Large intestine (tissue), 3 donors: ENCODE results near the gene ZSCAN12. TPM values are rescaled to one million over a fixed set of nuclear protein-coding genes. Genes with fewer than 3 reads are reported as not detected.

ENCODE experiments used
- DNase-seq, 2 donors: peaks; one replicate each; pipeline versions ENCODE4 v3.0.0 to v3.0.0-alpha.2; 2013
- H3K27ac ChIP-seq: one replicate; pipeline ENCODE4 v1.5.1; 2013; ENCODE audit warnings: low read length
- H3K27me3 ChIP-seq: 2 replicates; pipeline ENCODE4 v1.6.1; 2013; ENCODE audit warnings: low read length; ENCODE audit not compliant: control insufficient read depth, insufficient read depth
- H3K36me3 ChIP-seq: 2 replicates; pipeline ENCODE4 v1.6.1; 2013; ENCODE audit warnings: low read length; ENCODE audit not compliant: control insufficient read depth, insufficient read depth
- H3K4me1 ChIP-seq: one replicate; pipeline ENCODE4 v1.6.1; 2013; ENCODE audit warnings: low read length; ENCODE audit not compliant: control insufficient read depth, insufficient read depth
- H3K4me3 ChIP-seq: one replicate; pipeline ENCODE4 v1.5.1; 2013; ENCODE audit warnings: low read length
- H3K9me3 ChIP-seq: one replicate; pipeline ENCODE4 v1.6.1; 2013; ENCODE audit warnings: mild to moderate bottlenecking, low read depth, low read length, moderate library complexity; ENCODE audit not compliant: control insufficient read depth
- WGBS: methylation state at CpG from one replicate; pipeline ENCODE4 v1.1.5; 2013; ENCODE audit warnings: low lambda C conversion rate; ENCODE audit not compliant: insufficient coverage; 5-methylcytosine and 5-hydroxymethylcytosine counted together
- polyA plus RNA-seq: library from polyadenylated mRNA; unstranded; fragments of 120-200 nt; gene quantifications from one replicate; pipeline ENCODE4 v1.2.1, GENCODE V29; 2013

ZSCAN12 gene
- polyA plus RNA-seq, 1 donor: 7.7 TPM

DNA sequence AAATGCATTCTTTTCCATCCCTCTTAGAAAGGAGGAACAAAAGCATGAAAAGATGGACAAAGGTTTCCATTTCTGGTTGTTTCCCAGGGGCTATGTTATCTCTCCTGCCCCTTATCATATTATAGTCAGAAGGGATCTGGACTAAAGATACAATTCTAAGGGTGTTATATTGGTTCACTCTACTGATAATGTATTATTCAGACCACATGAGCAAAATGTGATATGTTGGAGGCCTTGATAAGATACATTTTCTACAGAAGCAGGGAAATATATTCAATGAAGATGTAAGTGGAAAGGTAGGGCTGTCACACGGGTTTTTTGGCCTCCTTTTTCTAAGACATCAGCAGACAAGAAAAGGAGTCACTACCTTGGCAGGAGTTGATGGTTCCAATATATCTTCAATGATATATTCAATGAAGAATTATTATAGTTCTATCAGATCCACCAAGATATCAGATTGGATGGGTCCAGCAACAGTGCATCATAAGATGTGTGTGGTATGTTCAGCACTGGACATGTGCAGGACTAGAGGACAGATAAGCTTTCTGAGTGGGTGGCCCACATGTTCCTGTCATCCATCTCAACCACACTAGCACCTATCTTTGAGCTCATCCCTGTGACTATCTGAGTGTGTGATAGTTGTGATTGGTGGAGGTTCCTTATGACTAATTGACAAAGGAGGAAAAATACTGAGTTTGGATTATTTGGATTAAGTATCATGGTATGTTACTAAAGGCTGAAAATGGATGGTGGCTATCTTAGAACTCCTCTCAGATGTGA lies 55.5 kb downstream of the ZSCAN12 start:
- Histone ChIP-seq H3K36me3 (no peaks in the 10 kb centered on the region), H3K27me3 (peaks cover 17% of the 10 kb centered on the region), H3K9me3 (no peaks in the 10 kb centered on the region), H3K4me3 (no peak overlapping the region), H3K27ac (no peak overlapping the region), H3K4me1 (no peaks in the 10 kb centered on the region)
- WGBS: 100% methylated on average over 1 of the region's 1 CpG
- no peak for DNase-seq

DNA sequence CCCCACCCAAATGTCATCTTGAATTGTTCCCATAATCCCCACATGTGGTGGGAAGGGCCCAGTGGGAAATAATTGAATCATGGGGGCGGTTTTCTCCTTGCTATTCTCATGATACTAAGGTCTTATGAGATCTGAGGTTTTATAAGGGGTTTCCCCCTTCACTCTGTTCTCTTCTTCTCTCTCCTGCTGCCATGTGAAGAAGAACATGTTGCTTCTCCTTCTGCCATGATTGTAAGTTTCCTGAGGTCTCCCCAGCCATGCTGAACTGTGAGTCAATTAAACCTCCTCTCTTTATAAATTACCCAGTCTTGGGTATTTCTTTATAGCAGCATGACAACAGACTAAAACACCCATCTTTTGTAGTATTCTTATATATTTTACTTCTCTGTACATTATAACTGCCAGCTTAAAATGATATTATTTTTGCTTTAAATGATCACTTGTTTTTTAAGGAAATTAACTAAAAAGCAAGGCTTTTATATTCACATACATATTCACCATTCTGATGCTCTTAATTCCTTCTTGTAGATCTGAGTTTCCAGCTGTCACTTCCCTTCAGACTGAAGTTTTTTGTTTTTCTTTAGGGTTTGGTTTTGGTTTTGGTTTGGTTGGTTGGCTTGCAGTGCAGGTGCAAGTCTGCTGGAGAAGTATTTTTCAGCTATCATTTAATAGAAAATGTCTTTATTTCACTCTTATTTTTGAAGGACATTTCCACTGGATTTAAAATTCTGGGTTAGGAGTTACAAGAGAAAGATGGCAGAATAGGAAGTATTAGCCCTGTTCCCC lies 59.0 kb downstream of the ZSCAN12 start:
- Histone ChIP-seq H3K4me3 (no peak overlapping the region), H3K9me3 (no peaks in the 10 kb centered on the region), H3K4me1 (peaks cover 4% of the 10 kb centered on the region), H3K27ac (no peak overlapping the region), H3K36me3 (no peaks in the 10 kb centered on the region), H3K27me3 (peaks cover 6% of the 10 kb centered on the region)
- no peak for DNase-seq
- no CpG with 5 or more reads among the region's 1 CpG for WGBS

DNA sequence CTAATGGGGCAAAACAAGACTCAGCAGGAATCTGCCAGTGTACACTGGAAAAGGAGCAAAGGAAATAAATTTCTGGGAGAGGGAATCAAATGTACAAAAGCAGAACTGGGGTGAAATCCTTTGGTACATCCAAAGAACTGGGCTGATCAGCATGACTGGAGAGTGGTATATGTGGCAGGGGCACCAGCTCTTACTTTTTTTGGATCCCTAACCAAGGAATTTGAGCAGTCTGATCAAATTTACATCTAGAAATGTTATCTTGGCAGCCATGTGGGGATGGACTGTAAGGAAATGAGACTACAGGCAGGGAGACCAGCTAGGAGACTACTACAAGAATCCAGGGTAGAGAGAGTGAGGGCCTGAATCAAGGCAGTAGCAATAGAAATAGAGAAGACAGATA lies 62.4 kb downstream of the ZSCAN12 start:
- Histone ChIP-seq H3K27ac (peak overlapping the region; percentile 94), H3K9me3 (no peaks in the 10 kb centered on the region), H3K36me3 (no peaks in the 10 kb centered on the region), H3K27me3 (no peaks in the 10 kb centered on the region), H3K4me3 (peak overlapping the region; percentile 63), H3K4me1 (peaks cover 9% of the 10 kb centered on the region)
- no peak for DNase-seq

DNA sequence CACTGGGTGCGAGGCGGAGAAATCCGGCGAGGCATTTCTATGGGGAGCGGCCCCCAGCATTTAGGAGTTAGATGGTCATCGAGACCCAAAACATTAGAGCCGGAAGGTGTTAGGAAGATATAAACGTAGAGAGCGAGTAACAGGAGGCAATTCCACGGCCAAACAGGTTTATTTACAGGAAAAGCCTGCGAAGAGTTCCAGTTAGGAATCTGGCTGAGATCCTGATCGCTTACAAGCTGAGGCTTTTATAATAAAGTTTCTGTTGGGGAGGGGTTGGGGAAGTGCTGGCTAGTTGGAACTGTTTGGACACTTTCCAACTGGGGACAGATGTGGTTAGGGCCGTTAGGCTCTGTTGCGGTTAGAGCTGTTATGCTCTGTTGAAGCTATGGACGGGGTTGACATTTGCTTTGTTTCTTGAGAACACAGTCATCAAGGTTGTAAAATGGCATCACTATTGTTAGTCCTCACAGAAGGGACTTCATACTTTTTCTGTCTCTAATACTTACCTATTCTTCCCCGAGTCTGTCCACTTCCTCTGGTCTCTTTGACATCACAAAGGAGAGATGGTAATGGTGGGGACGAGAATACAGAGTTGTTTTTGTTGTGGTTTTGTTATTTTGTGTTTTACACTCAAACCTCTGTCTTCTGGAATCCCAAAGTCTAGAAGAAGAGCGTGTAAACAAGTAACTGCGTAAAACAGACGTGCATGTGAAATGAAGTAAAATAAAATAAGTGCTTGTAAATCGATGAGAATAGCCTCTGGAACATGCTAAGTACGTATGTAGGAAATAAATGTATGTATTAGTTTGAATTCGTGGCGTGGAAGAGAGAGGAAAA lies 63.0 kb downstream of the ZSCAN12 start:
- peak; percentile 49 to 77 for DNase-seq
- Histone ChIP-seq H3K4me3 (peak overlapping the region; percentile 63), H3K4me1 (peaks cover 9% of the 10 kb centered on the region), H3K36me3 (no peaks in the 10 kb centered on the region), H3K27ac (peak overlapping the region; percentile 94), H3K27me3 (no peaks in the 10 kb centered on the region), H3K9me3 (no peaks in the 10 kb centered on the region)
- WGBS: 27% methylated on average over 5 of the region's 24 CpGs

DNA sequence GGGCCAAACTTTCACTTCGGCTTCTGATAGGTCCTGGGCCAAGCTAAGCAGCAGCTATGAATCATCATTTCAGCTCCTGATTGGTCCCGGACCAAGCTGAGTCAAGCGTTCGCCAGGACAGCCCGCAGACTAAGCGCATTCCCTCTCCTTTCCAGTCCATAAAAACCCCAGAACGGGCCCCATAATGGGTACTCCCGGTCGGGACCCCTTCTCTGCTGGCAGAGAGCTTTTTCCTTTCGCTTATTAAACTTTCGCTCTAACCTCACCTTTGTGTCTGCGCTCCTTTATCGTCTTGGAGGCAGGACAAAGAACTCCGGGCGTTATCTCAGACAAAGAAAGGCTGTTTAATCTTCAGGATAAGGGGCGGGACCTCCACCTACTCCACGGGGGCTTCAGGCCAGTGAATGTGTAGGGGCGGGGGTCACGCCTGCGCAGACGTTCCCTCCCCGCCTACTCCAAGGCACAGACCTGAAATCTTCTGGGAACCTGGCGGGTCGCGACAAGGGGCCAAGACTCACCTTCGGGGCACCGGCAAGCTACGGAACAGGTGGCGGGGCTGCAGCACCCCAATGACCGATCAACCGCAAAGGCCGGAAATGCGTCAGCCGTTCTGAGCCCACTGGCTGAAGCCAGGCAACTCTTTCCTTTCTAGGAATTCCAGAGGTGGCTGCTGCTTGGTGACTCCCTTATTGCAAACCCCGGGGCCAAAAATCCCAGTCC lies 63.8 kb downstream of the ZSCAN12 start, which contains the start of gene ZSCAN31:
Gene ZSCAN31, minus strand, starts transcription at position 585 of the 720 bp plus-strand sequence. CDS start 6,465 bp downstream, outside the sequence.
- peak; percentile 98 to 99 for DNase-seq
- Histone ChIP-seq H3K9me3 (no peaks in the 10 kb centered on the region), H3K27me3 (no peaks in the 10 kb centered on the region), H3K4me3 (peak within 1 kb of the TSS; percentile 63), H3K4me1 (peaks cover 9% of the 10 kb centered on the region), H3K27ac (peak within 1 kb of the TSS; percentile 94), H3K36me3 (no peaks in the 10 kb centered on the region)
- no CpG with 5 or more reads among the region's 35 CpGs for WGBS

DNA sequence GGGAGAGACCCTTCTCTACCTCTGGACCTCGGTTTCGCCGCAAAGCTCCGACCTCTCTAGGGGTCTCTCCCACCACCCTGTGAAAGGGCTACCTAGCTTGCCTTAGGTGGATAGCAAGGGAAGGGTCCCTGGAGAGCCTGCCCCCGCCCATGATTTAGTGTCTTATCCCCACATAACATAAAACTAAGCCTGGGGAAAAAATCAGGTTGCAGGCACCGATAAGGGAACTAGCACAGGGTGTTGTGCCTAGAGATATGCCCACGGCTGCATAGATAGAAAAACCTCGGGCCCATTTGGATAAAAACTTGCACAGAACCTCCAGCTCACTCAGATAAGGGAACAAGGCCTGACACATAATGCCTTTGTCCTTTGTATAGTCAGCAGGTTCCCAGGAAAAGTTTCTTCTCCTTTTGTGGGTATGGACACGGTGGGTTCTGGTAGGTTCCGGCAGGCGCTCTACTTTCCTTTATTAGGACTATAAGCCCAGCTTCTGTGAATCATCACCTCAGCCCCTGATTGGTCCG lies 64.4 kb downstream of the ZSCAN12 start:
- H3K27ac ChIP-seq: peak overlapping the region; percentile 94
- H3K9me3 ChIP-seq: no peaks in the 10 kb centered on the region
- no peaks in the 10 kb centered on the region for H3K27me3 ChIP-seq
- no CpG with 5 or more reads among the region's 12 CpGs for WGBS
- H3K36me3 ChIP-seq: no peaks in the 10 kb centered on the region
- DNase-seq: no peak
- H3K4me1 ChIP-seq: peaks cover 9% of the 10 kb centered on the region
- peak overlapping the region; percentile 63 for H3K4me3 ChIP-seq

DNA sequence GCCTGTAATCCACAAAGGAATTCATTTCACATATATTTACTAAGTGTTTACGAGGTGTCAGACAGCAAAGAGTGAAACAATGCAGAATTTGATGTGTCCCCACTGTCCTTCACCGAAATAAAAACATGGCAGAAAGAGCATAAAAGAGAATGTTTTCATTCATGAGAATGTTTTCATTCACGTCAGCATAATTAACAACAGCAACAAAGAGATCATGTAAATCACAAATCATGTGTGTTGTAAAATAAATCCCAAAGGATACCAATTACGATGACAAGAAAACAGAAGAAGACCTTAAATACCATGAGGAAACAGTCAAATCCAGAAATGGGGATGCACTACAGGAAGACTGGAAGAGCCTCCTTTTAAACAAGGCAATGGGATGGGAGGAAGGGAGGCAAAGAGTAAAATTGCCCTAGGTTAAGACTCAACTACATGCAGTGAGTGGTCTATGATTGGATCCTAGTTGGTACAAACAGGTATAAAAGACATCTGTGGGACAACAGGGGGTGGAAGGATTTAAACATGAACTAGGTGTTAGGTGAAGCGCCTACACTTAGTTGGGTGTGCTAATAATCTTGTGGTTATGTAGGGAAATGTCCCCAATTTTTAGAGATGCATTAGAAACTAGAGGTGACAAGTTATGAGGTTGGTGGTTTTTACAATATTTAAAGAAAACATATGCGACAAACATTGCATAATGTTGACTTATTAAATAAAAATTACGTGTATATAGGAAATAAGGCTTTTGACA lies 65.1 kb downstream of the ZSCAN12 start:
- H3K36me3 ChIP-seq: no peaks in the 10 kb centered on the region
- H3K27ac ChIP-seq: peak overlapping the region; percentile 94
- H3K27me3 ChIP-seq: no peaks in the 10 kb centered on the region
- 89% methylated on average over 5 of the region's 7 CpGs for WGBS
- no peak for DNase-seq
- H3K9me3 ChIP-seq: no peaks in the 10 kb centered on the region
- peaks cover 9% of the 10 kb centered on the region for H3K4me1 ChIP-seq
- H3K4me3 ChIP-seq: peak overlapping the region; percentile 63

DNA sequence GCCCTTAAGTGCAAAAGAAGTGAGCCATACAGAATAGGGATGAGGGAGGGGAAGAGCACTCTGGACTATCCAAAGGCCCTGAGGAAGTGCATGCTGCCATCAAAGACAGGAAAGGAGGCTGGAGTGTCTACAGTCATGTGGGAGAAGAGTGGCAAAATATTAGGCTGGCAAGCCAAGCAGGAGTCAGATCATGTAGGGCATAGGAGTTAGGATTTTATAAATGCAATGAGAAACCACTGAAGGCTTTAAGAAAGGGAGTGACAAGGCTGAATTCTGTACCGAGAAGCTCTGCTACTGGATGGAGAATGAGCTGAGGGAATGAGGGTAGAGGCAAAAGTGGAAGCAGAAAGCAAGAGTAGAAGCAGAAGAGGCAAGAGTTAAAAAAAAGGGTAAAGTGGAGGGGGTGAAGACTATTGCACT lies 65.9 kb downstream of the ZSCAN12 start:
- Histone ChIP-seq H3K27ac (no peak overlapping the region), H3K36me3 (no peaks in the 10 kb centered on the region), H3K4me3 (no peak overlapping the region), H3K27me3 (no peaks in the 10 kb centered on the region), H3K9me3 (peaks cover 7% of the 10 kb centered on the region), H3K4me1 (peaks cover 9% of the 10 kb centered on the region)
- WGBS: 100% methylated on average over 1 of the region's 1 CpG
- no peak for DNase-seq

DNA sequence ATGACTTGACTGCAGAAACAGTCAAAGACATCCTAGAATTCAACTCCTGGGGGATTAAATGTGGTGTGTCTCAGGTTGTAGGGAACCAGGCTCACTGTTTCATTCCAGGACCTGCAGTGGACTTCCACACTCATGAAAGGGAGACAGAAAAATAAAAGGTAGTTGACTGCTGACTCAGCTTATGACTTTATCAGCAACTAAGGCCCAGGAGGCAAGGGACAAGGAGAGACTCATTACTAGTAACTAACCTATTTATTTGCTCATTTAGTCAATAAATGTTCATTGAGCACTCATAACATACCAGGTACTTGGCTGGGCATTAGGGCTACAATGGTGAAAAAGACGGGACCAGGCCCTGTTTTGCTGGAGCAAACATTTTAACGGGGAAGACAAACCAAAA lies 66.5 kb downstream of the ZSCAN12 start:
- H3K4me1 ChIP-seq: peaks cover 9% of the 10 kb centered on the region
- 92% methylated on average over 2 of the region's 2 CpGs for WGBS
- H3K36me3 ChIP-seq: no peaks in the 10 kb centered on the region
- peak in 1 of 2 donors; percentile 21 for DNase-seq
- H3K27me3 ChIP-seq: no peaks in the 10 kb centered on the region
- no peak overlapping the region for H3K4me3 ChIP-seq
- H3K9me3 ChIP-seq: peaks cover 7% of the 10 kb centered on the region
- no peak overlapping the region for H3K27ac ChIP-seq
